K562 (cell line): Measurements from ENCODE around the gene CDC42EP2. TPM values are rescaled to one million over a fixed set of nuclear protein-coding genes. Genes with fewer than 3 reads are reported as not detected.
A peak's percentile ranks its signal among the peaks of the same experiment; 100 is the strongest.

Source experiments
- ATAC-seq: fragments of 200-7000 bp; cut with Tn5 transposase; 3 replicates; pipeline ENCODE4 v1.9.1; 2020; ENCODE audit warnings: moderate library complexity
- BruUV-seq: library from RNA; stranded (reverse); fragments of 400-500 nt; replicated peaks from 2 replicates; lab custom pipeline; 2021; lab: Mats Ljungman, UMichigan
- CTCF ChIA-PET: fragments of 300-600 bp; formaldehyde crosslinking; extraction: SDS; loops from one replicate; lab custom pipeline; 2021; ENCODE audit warnings: low intra/inter-chr PET ratio; lab: Yijun Ruan, JAX
- POLR2A ChIA-PET: fragments of 300-600, 350-650 bp; sonication (Branson Sonifier 250); formaldehyde crosslinking; extraction: SDS; loops from one replicate; lab custom pipeline; 2021; ENCODE audit warnings: antibody characterized with exemption, inconsistent platforms; lab: Yijun Ruan, JAX
- DNase-seq, 4 experiments: peaks; one replicate each; pipeline versions ENCODE4 v3.0.0 to v3.0.0-alpha.2; 2011 to 2018; ENCODE audit warnings: low spot score in 3 of 4, mixed read lengths in 3 of 4; ENCODE audit errors: extremely low read depth in 1 of 4
- FAIRE-seq: peaks from 2 replicates; lab custom pipeline; 2011; peaks lifted over from hg19 to GRCh38; lab: Jason Lieb, UNC
- H2AFZ ChIP-seq: 2 replicates; pipeline ENCODE4 v1.6.0; 2011; ENCODE audit warnings: low read depth, low read length, control low read depth, inconsistent platforms
- H3K27ac ChIP-seq: fragments of 200-600 bp; 3 replicates; pipeline ENCODE4 v1.8.0; 2011; ENCODE audit warnings: low read depth, mild to moderate bottlenecking, control low read depth, inconsistent platforms, low read length, moderate library complexity, mixed read lengths; ENCODE audit errors: extremely low read depth
- H3K27me3 ChIP-seq, 2 experiments: fragments of 300-600 bp in 1 of 2; 2 replicates in 1 of 2; 3 replicates in 1 of 2; pipeline versions ENCODE4 v1.6.0 to v1.8.0; 2011; ENCODE audit warnings: inconsistent platforms in 2 of 2, low read length in 2 of 2, mild to moderate bottlenecking in 1 of 2, mixed read lengths in 1 of 2, moderate library complexity in 1 of 2; ENCODE audit not compliant: control insufficient read depth in 2 of 2, insufficient read depth in 2 of 2
- H3K36me3 ChIP-seq: fragments of 300-600 bp; 3 replicates; pipeline ENCODE4 v1.8.0; 2011; ENCODE audit warnings: mild to moderate bottlenecking, low read length, inconsistent platforms; ENCODE audit not compliant: control insufficient read depth, insufficient read depth
- H3K4me1 ChIP-seq, 2 experiments: fragments of 200-600 bp in 1 of 2; replicated peaks in 1 of 2; 2 replicates in 1 of 2; 3 replicates in 1 of 2; pipeline versions ENCODE4 v1.5.1 to v1.8.0; 2011; ENCODE audit warnings: inconsistent platforms in 2 of 2, low read length in 2 of 2, mild to moderate bottlenecking in 1 of 2, mixed read lengths in 1 of 2, moderate library complexity in 1 of 2; ENCODE audit not compliant: control insufficient read depth in 2 of 2, insufficient read depth in 2 of 2
- H3K4me2 ChIP-seq: 2 replicates; pipeline ENCODE4 v1.6.1; 2011; ENCODE audit warnings: low read length, control low read depth, inconsistent platforms, mixed read lengths; ENCODE audit not compliant: insufficient read depth
- H3K4me3 ChIP-seq: fragments of 200-600 bp; sonication (generic), shearing (Covaris generic); 2 replicates; pipeline ENCODE4 v1.5.1; 2016; ENCODE audit warnings: control low read depth, inconsistent platforms
- H3K79me2 ChIP-seq: fragments of 200-600 bp; 3 replicates; pipeline ENCODE4 v1.8.0; 2011; ENCODE audit warnings: low read length, inconsistent platforms; ENCODE audit not compliant: control insufficient read depth, insufficient read depth
- H3K9ac ChIP-seq, 2 experiments: 2 replicates each; pipeline versions ENCODE4 v1.6.0 to v1.6.1; 2011; ENCODE audit warnings: low read depth in 2 of 2, low read length in 2 of 2, control low read depth in 1 of 2, inconsistent platforms in 1 of 2, mild to moderate bottlenecking in 1 of 2, mixed read lengths in 1 of 2; ENCODE audit not compliant: insufficient read depth in 1 of 2
- H3K9me1 ChIP-seq: one replicate; pipeline ENCODE4 v1.6.0; 2011; ENCODE audit warnings: inconsistent platforms, mild to moderate bottlenecking, low read length, moderate library complexity; ENCODE audit not compliant: control insufficient read depth, insufficient read depth
- H3K9me3 ChIP-seq: replicated peaks from 2 replicates; pipeline ENCODE4 v1.5.1; 2011; ENCODE audit warnings: low read depth, low read length, inconsistent platforms; ENCODE audit not compliant: control insufficient read depth, insufficient read depth
- H4K20me1 ChIP-seq: replicated peaks from 2 replicates; pipeline ENCODE4 v1.6.1; 2011; ENCODE audit warnings: low read length, inconsistent platforms, mixed read lengths; ENCODE audit not compliant: control insufficient read depth, insufficient read depth
- POLR2A ChIP-seq: fragments of 450-650 bp; conservative IDR thresholded peaks from 2 replicates; pipeline ENCODE4 v1.6.1; 2016
- POLR2G ChIP-seq: fragments of 200-400 bp; formaldehyde crosslinking; IDR thresholded peaks from 2 replicates; pipeline ENCODE4 v1.6.1; 2017; ENCODE audit warnings: low read depth, mild to moderate bottlenecking, antibody characterized with exemption, low read length, moderate library complexity
- TAL1 ChIP-seq: fragments of 450-650 bp; IDR thresholded peaks from 2 replicates; pipeline ENCODE4 v1.6.1; 2016; ENCODE audit warnings: mild to moderate bottlenecking
- XRCC3 ChIP-seq: fragments of 450-650 bp; IDR thresholded peaks from 2 replicates; pipeline ENCODE4 v1.6.1; 2017; ENCODE audit warnings: mild to moderate bottlenecking, moderate library complexity
- ZNF146 ChIP-seq: IDR thresholded peaks from one replicate; pipeline ENCODE4 v1.6.1; 2018; ENCODE audit warnings: missing compliant biosample characterization; ENCODE audit not compliant: unreplicated experiment
- WGBS: fragments of 100-300 bp; shearing (Covaris generic); methylation state at CpG from one replicate; pipeline ENCODE4 v1.1.6; 2016; ENCODE audit warnings: low coverage, mixed read lengths; ENCODE audit not compliant: insufficient coverage; ENCODE audit errors: missing lambda C conversion rate; 5-methylcytosine and 5-hydroxymethylcytosine counted together
- in situ Hi-C: fragments of 300-500 bp; cut with MboI; formaldehyde crosslinking; loops from 4 replicates; pipeline ENCODE4 v1.15.0; 2018; ENCODE audit warnings: inconsistent platforms, mixed read lengths
- intact Hi-C: fragments of 100-400 bp; cut with micrococcal nuclease; formaldehyde crosslinking; loops from 2 replicates; pipeline ENCODE4 v1.14.2; 2022
- polyA plus RNA-seq, 8 experiments: library from polyadenylated mRNA; depleted of rRNA in 4 of 8; stranded (reverse) in 5 of 8; unstranded in 3 of 8; fragments of >200 nt; fragmentation: Nextera tagmentation in 2 of 8; fragmentation: Illumina TruSeq in 1 of 8; extraction: Ambion mirVana in 2 of 8; extraction: Trizol in 1 of 8; gene quantifications; 2 replicates each; pipeline versions ENCODE4 v1.2.1 to v1.2.3, GENCODE V29; 2011 to 2014; ENCODE audit warnings: inconsistent platforms in 1 of 8, missing spikeins in 1 of 8
- total RNA-seq, 7 experiments: library from RNA; depleted of rRNA in 6 of 7; stranded (reverse); fragments of >200 nt in 6 of 7; fragmentation: Illumina TruSeq in 2 of 7; extraction: Trizol in 2 of 7; gene quantifications; 2 replicates each; pipeline versions ENCODE4 v1.2.1 to v1.2.3, GENCODE V29; 2011 to 2021; ENCODE audit warnings: low replicate concordance in 1 of 7

Gene CDC42EP2
- total and polyA plus RNA-seq, 9 of the 15 experiments (the other 6 are each of a cell fraction or from before 2014, with no cell fraction given), result 0.27 to 3.5 (median 0.83) TPM; not detected in 1

DNA sequence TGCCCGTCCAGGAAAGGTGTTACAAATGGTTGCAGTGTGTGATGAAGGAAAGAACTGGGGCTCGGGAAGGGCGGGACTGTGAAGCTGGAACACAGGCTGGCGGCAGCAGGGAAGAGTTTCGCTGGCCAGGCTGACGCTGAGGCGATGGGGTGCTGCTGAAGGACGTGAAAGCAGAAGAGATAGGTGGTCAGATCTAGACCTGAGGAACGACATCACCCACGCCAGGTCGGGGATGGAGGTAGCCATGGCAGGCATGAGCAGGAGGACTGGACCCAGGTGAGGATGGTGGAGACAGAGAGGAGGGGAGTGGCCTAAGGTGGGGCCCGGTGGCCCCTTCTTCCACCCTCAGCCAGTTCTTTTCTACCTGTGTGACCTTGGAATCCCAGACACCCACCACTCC lies 9.1 kb downstream of the CDC42EP2 start:
- no peak overlapping the region for H2AFZ ChIP-seq
- ChIA-PET POLR2A (interaction anchor here (0.7 to 2.9 kb wide), 7 partner anchors 9 to 197 kb away, joined by 3 to 20 read pairs (median 4); partner anchors contain the start of gene DPF2), CTCF (no interaction called here)
- 0 out of 2 replicates have a peak, but pooled peaks cover 3% of the 10 kb centered on the region for H4K20me1 ChIP-seq
- FAIRE-seq (no peak), ATAC-seq (peak; percentile 55), DNase-seq (no peak)
- peaks cover 0 to 10% of the 10 kb centered on the region in 2 experiments; a peak in 2 of 5 replicates for H3K4me1 ChIP-seq
- no peak for TF ChIP-seq TAL1
- peak; percentile 47; the same call in 1 of the 2 replicates for TF ChIP-seq POLR2A
- 0 out of 2 replicates have a peak, but pooled peaks have one; percentile 33 for TF ChIP-seq POLR2G
- no peak overlapping the region for H3K27ac ChIP-seq
- H3K9me1 ChIP-seq, result no peaks in the 10 kb centered on the region
- intact Hi-C loops, result no loop called here
- in situ Hi-C loops, result no loop called here
- WGBS, result 57% methylated on average over 12 of the region's 12 CpGs
- H3K4me3 ChIP-seq, result no peak overlapping the region
- H3K79me2 ChIP-seq, result no peaks in the 10 kb centered on the region
- H3K9me3 ChIP-seq, result no peaks in the 10 kb centered on the region
- no peak overlapping the region for H3K4me2 ChIP-seq
- H3K27me3 ChIP-seq, result no peaks in the 10 kb centered on the region
- peaks cover 24% of the 10 kb centered on the region; the same call in 2 of the 3 replicates for H3K36me3 ChIP-seq
- BruUV-seq, result no TSS peak
- H3K9ac ChIP-seq, result 0 out of 4 replicates have a peak overlapping the region, but pooled peaks of 1 of the 2 experiments have one; percentile 6

- POLR2A ChIA-PET, result interaction anchor here (0.6 to 1.2 kb wide), 7 partner anchors 8 to 386 kb away, joined by 3 to 4 read pairs (median 3); partner anchors contain the start of genes CDC42EP2 and DPF2
- H3K4me2 ChIP-seq, result no peak overlapping the region
- H3K4me3 ChIP-seq, result no peak overlapping the region
- H2AFZ ChIP-seq, result no peak overlapping the region
- no peaks in the 10 kb centered on the region for H3K27me3 ChIP-seq
- CTCF ChIA-PET, result interaction anchor here (0.6 kb wide), 1 partner anchor 505 kb away, joined by 3 read pairs; no protein-coding TSS in a partner anchor
- ATAC-seq (no peak), DNase-seq (no peak), FAIRE-seq (no peak)
- no TSS peak for BruUV-seq
- WGBS, result 53% methylated on average over 4 of the region's 4 CpGs
- no peaks in the 10 kb centered on the region for H3K9me3 ChIP-seq
- peaks cover 23% of the 10 kb centered on the region; the same call in 2 of the 3 replicates for H3K36me3 ChIP-seq
- intact Hi-C loops, result no loop called here
- no peak for TF ChIP-seq XRCC3
- TF ChIP-seq ZNF146 (CRISPR knock-in tag), result peak; percentile 54
- H3K79me2 ChIP-seq, result no peaks in the 10 kb centered on the region
- H3K9ac ChIP-seq, result no peak overlapping the region
- peaks cover 8 to 10% of the 10 kb centered on the region in 2 experiments; a peak in 4 of 5 replicates for H3K4me1 ChIP-seq
- H3K9me1 ChIP-seq, result no peaks in the 10 kb centered on the region
- 0 out of 2 replicates have a peak, but pooled peaks cover 3% of the 10 kb centered on the region for H4K20me1 ChIP-seq
- in situ Hi-C loops, result no loop called here
- no peak overlapping the region for H3K27ac ChIP-seq
These were observed 10.8 kb downstream of the CDC42EP2 start for GRCh38 chr11:65325435-65325834.
